ENCODE measurements around the gene XPO6.

The XPO6 gene

DNA sequence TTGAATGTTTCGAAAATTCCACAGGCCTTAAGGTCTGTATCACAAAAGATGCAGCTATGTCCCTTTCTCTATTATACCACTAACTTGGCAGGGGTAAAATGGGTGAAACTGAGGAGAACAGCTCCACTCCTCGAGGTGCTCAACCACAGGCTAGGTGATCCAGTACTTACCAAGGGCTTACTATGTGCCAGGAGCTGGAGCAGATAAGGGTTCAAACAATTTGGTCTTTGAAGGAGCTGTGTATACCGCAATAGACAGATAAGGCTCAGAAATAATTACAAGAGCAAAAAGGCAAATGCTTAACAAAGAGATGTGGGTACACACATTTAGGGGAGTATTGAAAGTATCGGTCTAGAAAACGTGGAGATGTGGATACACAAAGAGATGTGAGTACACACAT is 1.5 kb downstream of the XPO6 start (continued):
- TF ChIP-seq, protein P1, sequence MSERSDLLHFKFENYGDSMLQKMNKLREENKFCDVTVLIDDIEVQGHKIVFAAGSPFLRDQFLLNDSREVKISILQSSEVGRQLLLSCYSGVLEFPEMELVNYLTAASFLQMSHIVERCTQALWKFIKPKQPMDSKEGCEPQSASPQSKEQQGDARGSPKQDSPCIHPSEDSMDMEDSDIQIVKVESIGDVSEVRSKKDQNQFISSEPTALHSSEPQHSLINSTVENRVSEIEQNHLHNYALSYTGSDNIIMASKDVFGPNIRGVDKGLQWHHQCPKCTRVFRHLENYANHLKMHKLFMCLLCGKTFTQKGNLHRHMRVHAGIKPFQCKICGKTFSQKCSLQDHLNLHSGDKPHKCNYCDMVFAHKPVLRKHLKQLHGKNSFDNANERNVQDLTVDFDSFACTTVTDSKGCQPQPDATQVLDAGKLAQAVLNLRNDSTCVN (tag by site-specific recombination; optimal IDR thresholded peaks at IDR 0.05): no peak
- no peak for TF ChIP-seq SCRT1 (tag by site-specific recombination; IDR thresholded peaks at IDR 0.05; ENCODE audit: borderline replicate concordance)
- TF ChIP-seq, protein P2, sequence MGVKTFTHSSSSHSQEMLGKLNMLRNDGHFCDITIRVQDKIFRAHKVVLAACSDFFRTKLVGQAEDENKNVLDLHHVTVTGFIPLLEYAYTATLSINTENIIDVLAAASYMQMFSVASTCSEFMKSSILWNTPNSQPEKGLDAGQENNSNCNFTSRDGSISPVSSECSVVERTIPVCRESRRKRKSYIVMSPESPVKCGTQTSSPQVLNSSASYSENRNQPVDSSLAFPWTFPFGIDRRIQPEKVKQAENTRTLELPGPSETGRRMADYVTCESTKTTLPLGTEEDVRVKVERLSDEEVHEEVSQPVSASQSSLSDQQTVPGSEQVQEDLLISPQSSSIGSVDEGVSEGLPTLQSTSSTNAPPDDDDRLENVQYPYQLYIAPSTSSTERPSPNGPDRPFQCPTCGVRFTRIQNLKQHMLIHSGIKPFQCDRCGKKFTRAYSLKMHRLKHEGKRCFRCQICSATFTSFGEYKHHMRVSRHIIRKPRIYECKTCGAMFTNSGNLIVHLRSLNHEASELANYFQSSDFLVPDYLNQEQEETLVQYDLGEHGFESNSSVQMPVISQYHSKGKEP (tag by site-specific recombination; IDR thresholded peaks at IDR 0.05): no peak

DNA sequence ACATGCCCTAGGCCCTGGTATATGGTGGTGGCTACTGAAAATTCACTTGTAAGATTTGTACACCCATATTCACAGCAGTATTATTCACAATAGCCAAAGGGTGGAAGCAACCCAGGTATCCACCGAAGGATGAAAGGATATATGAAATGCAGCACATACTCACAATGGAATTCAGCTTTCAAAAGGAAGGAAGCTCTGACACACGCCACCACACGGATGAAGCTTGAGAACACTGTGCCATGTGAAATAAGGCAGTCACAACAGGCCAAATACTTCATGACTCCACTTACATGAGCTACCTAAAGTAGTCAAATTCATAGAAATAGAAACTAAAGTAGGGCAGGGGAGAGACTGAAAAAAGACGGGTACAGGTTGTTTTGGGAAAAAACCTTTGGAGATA is 2.9 kb downstream of the XPO6 start:
- CTCF ChIA-PET: interaction anchor here (0.6 kb wide), 1 partner anchor 96 kb away, joined by 4 read pairs; no protein-coding TSS in a partner anchor
- H3K4me3 ChIP-seq (ENCODE audit: low read depth, low read length): no peak overlapping the region

DNA sequence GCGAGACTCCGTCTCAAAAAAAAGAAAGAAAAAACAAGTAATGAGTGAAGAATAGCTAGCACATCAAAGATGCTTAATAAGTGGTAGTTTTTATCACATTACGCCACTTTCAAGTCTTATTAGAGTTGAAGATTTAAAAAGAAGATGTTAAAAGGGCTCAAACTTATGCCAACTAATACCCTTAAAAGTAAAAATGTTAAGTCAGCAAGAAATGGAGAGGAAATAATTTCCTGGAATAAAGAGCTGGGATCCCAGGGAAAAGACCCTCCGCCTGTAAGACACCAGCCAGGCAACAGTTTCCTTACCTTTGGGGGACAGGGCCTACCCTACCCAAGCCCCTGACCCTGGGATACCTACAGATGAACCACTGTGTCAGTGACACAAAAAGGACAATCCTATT is 3.6 kb downstream of the XPO6 start:
- Histone ChIP-seq H3K36me3 (ENCODE audit: control insufficient read depth in 2 of 2, insufficient read depth in 1 of 2, low read length in 2 of 2) (peaks cover 25 to 72% of the 10 kb centered on the region in 2 experiments), H3K27ac (ENCODE audit: extremely low read depth, low read depth, low read length) (no peak overlapping the region), H3K4me3 (ENCODE audit: low read depth, low read length) (no peak overlapping the region), H3K9me3 (ENCODE audit: control insufficient read depth, insufficient read depth, low read depth, low read length) (no peaks in the 10 kb centered on the region), H3K4me1 (ENCODE audit: control insufficient read depth, insufficient read depth, low read length) (no peaks in the 10 kb centered on the region)
- ChIA-PET CTCF (interaction anchor here (0.6 kb wide), 1 partner anchor 343 kb away, joined by 3 read pairs; no protein-coding TSS in a partner anchor), POLR2A (interaction anchor here (0.6 kb wide), 1 partner anchor 18 kb away, joined by 4 read pairs; no protein-coding TSS in a partner anchor)
- TF ChIP-seq ZNF146 (tag by site-specific recombination; IDR thresholded peaks at IDR 0.05): no peak
- no peak for TF ChIP-seq ZNF658 (tag by site-specific recombination; IDR thresholded peaks at IDR 0.05)
- TF ChIP-seq ZNF843 (tag by site-specific recombination; IDR thresholded peaks at IDR 0.05): no peak
- TF ChIP-seq ZNF558 (tag by site-specific recombination; IDR thresholded peaks at IDR 0.05): no peak
- TF ChIP-seq, protein P3, sequence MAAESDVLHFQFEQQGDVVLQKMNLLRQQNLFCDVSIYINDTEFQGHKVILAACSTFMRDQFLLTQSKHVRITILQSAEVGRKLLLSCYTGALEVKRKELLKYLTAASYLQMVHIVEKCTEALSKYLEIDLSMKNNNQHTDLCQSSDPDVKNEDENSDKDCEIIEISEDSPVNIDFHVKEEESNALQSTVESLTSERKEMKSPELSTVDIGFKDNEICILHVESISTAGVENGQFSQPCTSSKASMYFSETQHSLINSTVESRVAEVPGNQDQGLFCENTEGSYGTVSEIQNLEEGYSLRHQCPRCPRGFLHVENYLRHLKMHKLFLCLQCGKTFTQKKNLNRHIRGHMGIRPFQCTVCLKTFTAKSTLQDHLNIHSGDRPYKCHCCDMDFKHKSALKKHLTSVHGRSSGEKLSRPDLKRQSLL (tag by site-specific recombination; IDR thresholded peaks at IDR 0.05): no peak
- TF ChIP-seq, protein P4, sequence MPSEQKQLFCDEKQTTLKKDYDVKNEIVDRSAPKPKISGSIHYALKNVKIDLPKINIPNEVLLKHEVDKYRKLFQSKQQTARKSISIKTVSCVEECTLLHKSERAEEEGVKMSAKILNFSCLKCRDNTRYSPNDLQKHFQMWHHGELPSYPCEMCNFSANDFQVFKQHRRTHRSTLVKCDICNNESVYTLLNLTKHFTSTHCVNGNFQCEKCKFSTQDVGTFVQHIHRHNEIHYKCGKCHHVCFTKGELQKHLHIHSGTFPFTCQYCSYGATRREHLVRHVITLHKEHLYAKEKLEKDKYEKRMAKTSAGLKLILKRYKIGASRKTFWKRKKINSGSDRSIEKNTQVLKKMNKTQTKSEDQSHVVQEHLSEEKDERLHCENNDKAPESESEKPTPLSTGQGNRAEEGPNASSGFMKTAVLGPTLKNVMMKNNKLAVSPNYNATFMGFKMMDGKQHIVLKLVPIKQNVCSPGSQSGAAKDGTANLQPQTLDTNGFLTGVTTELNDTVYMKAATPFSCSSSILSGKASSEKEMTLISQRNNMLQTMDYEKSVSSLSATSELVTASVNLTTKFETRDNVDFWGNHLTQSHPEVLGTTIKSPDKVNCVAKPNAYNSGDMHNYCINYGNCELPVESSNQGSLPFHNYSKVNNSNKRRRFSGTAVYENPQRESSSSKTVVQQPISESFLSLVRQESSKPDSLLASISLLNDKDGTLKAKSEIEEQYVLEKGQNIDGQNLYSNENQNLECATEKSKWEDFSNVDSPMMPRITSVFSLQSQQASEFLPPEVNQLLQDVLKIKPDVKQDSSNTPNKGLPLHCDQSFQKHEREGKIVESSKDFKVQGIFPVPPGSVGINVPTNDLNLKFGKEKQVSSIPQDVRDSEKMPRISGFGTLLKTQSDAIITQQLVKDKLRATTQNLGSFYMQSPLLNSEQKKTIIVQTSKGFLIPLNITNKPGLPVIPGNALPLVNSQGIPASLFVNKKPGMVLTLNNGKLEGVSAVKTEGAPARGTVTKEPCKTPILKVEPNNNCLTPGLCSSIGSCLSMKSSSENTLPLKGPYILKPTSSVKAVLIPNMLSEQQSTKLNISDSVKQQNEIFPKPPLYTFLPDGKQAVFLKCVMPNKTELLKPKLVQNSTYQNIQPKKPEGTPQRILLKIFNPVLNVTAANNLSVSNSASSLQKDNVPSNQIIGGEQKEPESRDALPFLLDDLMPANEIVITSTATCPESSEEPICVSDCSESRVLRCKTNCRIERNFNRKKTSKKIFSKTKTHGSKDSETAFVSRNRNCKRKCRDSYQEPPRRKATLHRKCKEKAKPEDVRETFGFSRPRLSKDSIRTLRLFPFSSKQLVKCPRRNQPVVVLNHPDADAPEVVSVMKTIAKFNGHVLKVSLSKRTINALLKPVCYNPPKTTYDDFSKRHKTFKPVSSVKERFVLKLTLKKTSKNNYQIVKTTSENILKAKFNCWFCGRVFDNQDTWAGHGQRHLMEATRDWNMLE (tag by site-specific recombination; conservative IDR thresholded peaks at IDR 0.05; ENCODE audit: low read depth): no peak
- no peak for TF ChIP-seq FEZF1 (tag by site-specific recombination; IDR thresholded peaks at IDR 0.05)

More for the DNA sequence above, 2.9 kb downstream of the XPO6 start:
- Histone ChIP-seq H3K27ac (ENCODE audit: extremely low read depth, low read depth, low read length) (no peak overlapping the region), H3K4me1 (ENCODE audit: control insufficient read depth, insufficient read depth, low read length) (no peaks in the 10 kb centered on the region), H3K9me3 (ENCODE audit: control insufficient read depth, insufficient read depth, low read depth, low read length) (no peaks in the 10 kb centered on the region), H3K36me3 (ENCODE audit: control insufficient read depth in 2 of 2, insufficient read depth in 1 of 2, low read length in 2 of 2) (peaks cover 21 to 65% of the 10 kb centered on the region in 2 experiments)
- POLR2A ChIA-PET: interaction anchor here (0.6 kb wide), 2 partner anchors 15 to 18 kb away, joined by 4 to 6 read pairs; no protein-coding TSS in a partner anchor
- TF ChIP-seq ZNF660 (tag by site-specific recombination; IDR thresholded peaks at IDR 0.05) (no peak), ZNF561 (tag by site-specific recombination; IDR thresholded peaks at IDR 0.05; ENCODE audit: borderline replicate concordance) (no peak), ZNF654 (tag by site-specific recombination; IDR thresholded peaks at IDR 0.05; ENCODE audit: low read depth) (no peak), ZNF202 (tag by site-specific recombination; IDR thresholded peaks at IDR 0.05; ENCODE audit: borderline replicate concordance) (no peak), ZNF623 (tag by site-specific recombination; IDR thresholded peaks at IDR 0.05) (no peak), ZNF677 (tag by site-specific recombination; IDR thresholded peaks at IDR 0.05) (no peak), ZNF221 (tag by site-specific recombination; IDR thresholded peaks at IDR 0.05; ENCODE audit: borderline replicate concordance) (no peak)
- TF ChIP-seq, protein P5, sequence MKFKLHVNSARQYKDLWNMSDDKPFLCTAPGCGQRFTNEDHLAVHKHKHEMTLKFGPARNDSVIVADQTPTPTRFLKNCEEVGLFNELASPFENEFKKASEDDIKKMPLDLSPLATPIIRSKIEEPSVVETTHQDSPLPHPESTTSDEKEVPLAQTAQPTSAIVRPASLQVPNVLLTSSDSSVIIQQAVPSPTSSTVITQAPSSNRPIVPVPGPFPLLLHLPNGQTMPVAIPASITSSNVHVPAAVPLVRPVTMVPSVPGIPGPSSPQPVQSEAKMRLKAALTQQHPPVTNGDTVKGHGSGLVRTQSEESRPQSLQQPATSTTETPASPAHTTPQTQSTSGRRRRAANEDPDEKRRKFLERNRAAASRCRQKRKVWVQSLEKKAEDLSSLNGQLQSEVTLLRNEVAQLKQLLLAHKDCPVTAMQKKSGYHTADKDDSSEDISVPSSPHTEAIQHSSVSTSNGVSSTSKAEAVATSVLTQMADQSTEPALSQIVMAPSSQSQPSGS (tag by site-specific recombination; IDR thresholded peaks at IDR 0.05; ENCODE audit: low read depth): no peak

Measured in HEK293 (cell line).